Omental fat pad (tissue), 4 donors: ENCODE measurements around the gene TAS2R5. TPM values are rescaled to one million over a fixed set of nuclear protein-coding genes. Genes with fewer than 3 reads are reported as not detected.
"Not testable (repeated sequence)": the region's sequence is repeated elsewhere in the genome, so short reads cannot be mapped to it uniquely, and the experiment has no call there.

ENCODE experiments used
- ATAC-seq: fragments of 150-250 bp; one replicate; pipeline ENCODE4 v1.9.1; 2016; ENCODE audit warnings: mild to moderate bottlenecking, moderate library complexity; ENCODE audit not compliant: low FRiP score
- DNase-seq: peaks from one replicate; pipeline ENCODE4 v3.0.0-alpha.2; 2019; ENCODE audit warnings: low spot score
- CTCF ChIP-seq, 3 donors: fragments of 450-650 bp; IDR thresholded peaks; one replicate each; pipeline ENCODE4 v1.5.1; 2016 to 2017; ENCODE audit warnings: antibody characterized with exemption in 3 of 3, mild to moderate bottlenecking in 3 of 3, moderate library complexity in 2 of 3
- total RNA-seq, 4 donors: library from RNA; depleted of rRNA; stranded (reverse); fragments of >200 nt; gene quantifications; one replicate each; pipeline ENCODE4 v1.1.0, GENCODE V29; 2016

Gene TAS2R5
- total RNA-seq, 4 donors from 2014 or later: 2.0 to 4.9 (median 3.4) TPM

- ATAC-seq (no peak), DNase-seq (no peak)
- no peak for TF ChIP-seq CTCF (IDR thresholded peaks at IDR 0.05)
These were observed 13.6 kb upstream of the TAS2R5 start, which contains the start of gene TAS2R4 for GRCh38 chr7:141776374-141776773. Gene TAS2R4, plus strand, starts transcription at chr7:141776674. Its CDS starts 1,815 bp downstream, at chr7:141778489.

DNA sequence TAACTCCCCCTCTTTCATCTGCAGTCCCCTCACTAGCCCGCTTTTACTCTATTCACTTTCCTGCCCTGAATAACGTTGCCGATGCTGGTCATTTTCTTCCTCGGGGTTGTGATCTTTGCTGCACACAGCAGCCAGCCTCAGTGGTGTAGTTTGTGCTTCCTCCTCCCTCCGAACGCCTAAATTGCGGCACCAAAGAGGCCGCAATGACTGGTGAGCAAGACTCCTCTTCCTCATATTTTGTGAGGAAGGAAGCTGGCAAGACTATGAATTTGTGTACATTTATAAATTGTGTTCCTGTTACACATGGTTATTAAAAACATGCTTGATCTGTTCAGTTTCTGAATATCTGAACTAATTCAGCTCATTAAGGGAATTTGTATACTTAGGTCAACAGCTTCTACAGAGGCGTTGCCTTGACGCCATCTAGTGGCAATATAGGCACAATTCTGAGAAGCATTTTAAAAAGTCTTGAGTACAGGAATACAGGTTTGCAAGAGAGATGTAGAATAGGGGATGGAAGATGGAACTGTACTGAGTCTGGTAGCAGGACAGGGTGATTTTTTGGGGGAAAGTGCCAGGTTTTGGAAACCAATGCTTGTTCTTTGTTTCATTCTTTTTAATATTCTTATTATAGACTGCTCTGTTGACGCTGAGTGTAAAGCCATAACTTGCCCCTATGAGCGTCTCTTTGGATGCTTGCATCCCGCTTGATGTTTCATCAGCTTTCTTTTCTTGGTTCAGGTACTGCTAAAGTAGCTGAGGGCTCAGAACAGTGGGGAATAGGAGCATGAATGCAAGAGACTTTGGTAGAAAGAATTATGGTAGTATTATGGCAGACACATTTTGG, 4.1 kb upstream of the TAS2R5 start:
- DNase-seq (no peak), ATAC-seq (no peak)
- no peak for TF ChIP-seq CTCF (IDR thresholded peaks at IDR 0.05)

DNA sequence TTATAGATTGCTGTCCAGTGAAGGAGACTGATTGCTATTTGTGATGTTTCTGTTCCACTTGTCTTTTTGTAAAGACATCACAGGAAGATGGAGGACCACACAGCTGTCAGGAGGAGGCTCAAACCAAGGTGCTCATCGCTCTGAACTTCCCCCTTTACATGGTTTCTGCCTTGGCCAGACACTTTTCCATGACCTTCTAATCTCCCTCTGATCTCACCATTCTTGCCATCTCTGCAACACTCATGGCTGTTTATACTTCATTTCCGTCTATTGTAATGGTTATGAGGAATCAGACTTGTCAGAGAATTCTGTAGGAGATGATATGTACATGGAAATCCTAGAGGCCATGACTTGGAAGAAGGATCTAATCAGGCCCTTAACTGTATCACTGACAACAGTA, 1.7 kb upstream of the TAS2R5 start:
- ATAC-seq: no peak

DNA sequence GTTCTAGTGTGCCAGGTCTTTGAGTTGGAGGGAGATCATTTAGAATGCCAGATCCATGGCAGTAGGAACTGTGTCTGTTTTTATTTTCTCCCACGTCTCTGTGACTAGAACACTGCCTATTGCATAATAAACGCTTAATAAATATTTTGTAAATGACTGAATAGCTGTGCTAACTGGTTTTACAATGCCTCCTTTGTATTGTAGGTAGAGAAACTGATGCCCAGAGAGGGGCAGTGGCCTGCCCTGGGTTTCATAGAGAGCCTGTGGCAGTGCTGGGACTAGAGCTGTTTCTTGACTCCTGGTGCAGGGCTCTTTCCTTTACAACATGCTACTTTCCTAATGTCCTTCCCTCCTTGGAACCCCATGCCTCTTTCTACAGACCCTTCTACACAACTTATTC, 2.5 kb downstream of the TAS2R5 start:
- ATAC-seq (no peak), DNase-seq (no peak)
- TF ChIP-seq CTCF (IDR thresholded peaks at IDR 0.05): no peak

More for the DNA sequence above, 1.7 kb upstream of the TAS2R5 start:
- no peak for TF ChIP-seq CTCF (IDR thresholded peaks at IDR 0.05)
- no peak for DNase-seq

DNA sequence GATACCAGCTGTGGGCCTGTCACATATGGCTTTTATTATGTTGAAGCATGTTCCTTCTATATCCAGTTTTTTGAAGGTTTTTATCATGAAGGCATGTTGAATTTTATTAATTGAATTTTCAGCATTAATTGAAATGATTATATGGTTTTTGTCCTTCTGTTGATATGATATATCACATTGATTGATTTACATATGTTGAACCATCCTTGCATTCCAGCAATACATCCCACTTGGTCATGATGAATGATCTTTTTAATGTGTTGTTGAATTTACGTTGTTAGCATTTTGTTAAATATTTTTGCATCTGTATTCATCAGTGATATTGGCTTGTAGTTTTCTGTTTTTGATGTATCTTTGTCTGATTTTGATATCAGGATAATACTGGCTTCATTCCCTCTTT, 30.1 kb downstream of the TAS2R5 start:
- TF ChIP-seq CTCF (IDR thresholded peaks at IDR 0.05): no peak
- DNase-seq: no peak
- no peak for ATAC-seq

- DNase-seq, ATAC-seq: not testable (repeated sequence)
These were observed 32.4 kb downstream of the TAS2R5 start for GRCh38 chr7:141822432-141822831.

- no peak for DNase-seq
- TF ChIP-seq CTCF (IDR thresholded peaks at IDR 0.05): no peak
- ATAC-seq: no peak
These were observed 47.7 kb downstream of the TAS2R5 start for GRCh38 chr7:141837683-141838082.
